Neural cell (in vitro differentiated cells): ENCODE measurements around the gene CLDN22.

ENCODE experiments used
- EP300 ChIP-seq: fragments of 450-650 bp; conservative IDR thresholded peaks from 2 replicates; pipeline ENCODE4 v1.6.1; 2014; ENCODE audit warnings: antibody characterized with exemption, mild to moderate bottlenecking, moderate library complexity; ENCODE audit not compliant: poor library complexity, severe bottlenecking
- EZH2 ChIP-seq: fragments of 200-600, 300-800 bp; shearing (Covaris generic), sonication (generic); IDR thresholded peaks from 2 replicates; pipeline ENCODE4 v1.6.1; 2014; ENCODE audit warnings: antibody characterized with exemption, low read length, borderline replicate concordance, mild to moderate bottlenecking; ENCODE audit not compliant: insufficient read depth, poor library complexity, severe bottlenecking
- MXI1 ChIP-seq: fragments of 450-650 bp; conservative IDR thresholded peaks from 2 replicates; pipeline ENCODE4 v1.6.1; 2014; ENCODE audit warnings: antibody characterized with exemption, mild to moderate bottlenecking; ENCODE audit not compliant: poor library complexity, severe bottlenecking
- POLR2AphosphoS5 ChIP-seq: IDR thresholded peaks from 2 replicates; pipeline ENCODE4 v1.6.1; 2012
- RAD21 ChIP-seq: fragments of 450-650 bp; conservative IDR thresholded peaks from 2 replicates; pipeline ENCODE4 v1.6.1; 2014; ENCODE audit warnings: antibody characterized with exemption, mild to moderate bottlenecking, moderate library complexity
- REST ChIP-seq: IDR thresholded peaks from 2 replicates; pipeline ENCODE4 v1.6.1; 2012; ENCODE audit warnings: borderline replicate concordance
- SMC3 ChIP-seq: fragments of 450-650 bp; conservative IDR thresholded peaks from 2 replicates; pipeline ENCODE4 v1.6.1; 2014; ENCODE audit warnings: antibody characterized with exemption, mild to moderate bottlenecking, moderate library complexity; ENCODE audit not compliant: poor library complexity
- TAF1 ChIP-seq: IDR thresholded peaks from 2 replicates; pipeline ENCODE4 v1.6.1; 2012; ENCODE audit warnings: low read depth
- TF ChIP-seq, protein P1 (sequence below): fragments of 450-650 bp; IDR thresholded peaks from 2 replicates; pipeline ENCODE4 v1.5.1; 2014; ENCODE audit warnings: antibody characterized with exemption, mild to moderate bottlenecking, moderate library complexity; ENCODE audit not compliant: poor library complexity, severe bottlenecking

DNA sequence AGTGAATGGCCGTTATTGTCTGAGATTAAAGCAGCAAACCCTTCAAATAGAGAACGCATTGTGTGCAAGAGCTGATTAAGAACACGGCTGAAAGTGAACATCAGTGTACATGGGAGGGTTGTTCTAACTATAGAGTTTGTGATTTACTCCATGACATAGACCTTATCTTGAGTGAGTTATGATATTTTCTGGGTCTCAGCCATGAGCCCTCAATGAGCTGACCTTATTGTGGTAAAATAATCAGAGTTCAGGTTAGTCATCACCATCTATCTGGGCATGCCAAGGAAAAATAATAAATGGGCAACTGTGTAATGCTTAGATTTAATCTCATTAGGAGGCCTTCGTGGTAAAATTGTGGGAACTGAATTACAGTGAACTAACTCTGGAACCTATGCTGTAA, 35.3 kb upstream of the CLDN22 start:
- TF ChIP-seq, protein P1, sequence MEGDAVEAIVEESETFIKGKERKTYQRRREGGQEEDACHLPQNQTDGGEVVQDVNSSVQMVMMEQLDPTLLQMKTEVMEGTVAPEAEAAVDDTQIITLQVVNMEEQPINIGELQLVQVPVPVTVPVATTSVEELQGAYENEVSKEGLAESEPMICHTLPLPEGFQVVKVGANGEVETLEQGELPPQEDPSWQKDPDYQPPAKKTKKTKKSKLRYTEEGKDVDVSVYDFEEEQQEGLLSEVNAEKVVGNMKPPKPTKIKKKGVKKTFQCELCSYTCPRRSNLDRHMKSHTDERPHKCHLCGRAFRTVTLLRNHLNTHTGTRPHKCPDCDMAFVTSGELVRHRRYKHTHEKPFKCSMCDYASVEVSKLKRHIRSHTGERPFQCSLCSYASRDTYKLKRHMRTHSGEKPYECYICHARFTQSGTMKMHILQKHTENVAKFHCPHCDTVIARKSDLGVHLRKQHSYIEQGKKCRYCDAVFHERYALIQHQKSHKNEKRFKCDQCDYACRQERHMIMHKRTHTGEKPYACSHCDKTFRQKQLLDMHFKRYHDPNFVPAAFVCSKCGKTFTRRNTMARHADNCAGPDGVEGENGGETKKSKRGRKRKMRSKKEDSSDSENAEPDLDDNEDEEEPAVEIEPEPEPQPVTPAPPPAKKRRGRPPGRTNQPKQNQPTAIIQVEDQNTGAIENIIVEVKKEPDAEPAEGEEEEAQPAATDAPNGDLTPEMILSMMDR = no peak
- no peak for TF ChIP-seq REST
- TF ChIP-seq SMC3 = no peak
- TF ChIP-seq POLR2AphosphoS5 = no peak
- TF ChIP-seq EZH2 = no peak
- no peak for TF ChIP-seq EP300
- TF ChIP-seq TAF1 = no peak
- no peak for TF ChIP-seq RAD21
- no peak for TF ChIP-seq MXI1
